ENCODE data around the gene CFAP61.
"Not testable (repeated sequence)": the region's sequence is repeated elsewhere in the genome, so short reads cannot be mapped to it uniquely, and the experiment has no call there.

Gene CFAP61

DNA sequence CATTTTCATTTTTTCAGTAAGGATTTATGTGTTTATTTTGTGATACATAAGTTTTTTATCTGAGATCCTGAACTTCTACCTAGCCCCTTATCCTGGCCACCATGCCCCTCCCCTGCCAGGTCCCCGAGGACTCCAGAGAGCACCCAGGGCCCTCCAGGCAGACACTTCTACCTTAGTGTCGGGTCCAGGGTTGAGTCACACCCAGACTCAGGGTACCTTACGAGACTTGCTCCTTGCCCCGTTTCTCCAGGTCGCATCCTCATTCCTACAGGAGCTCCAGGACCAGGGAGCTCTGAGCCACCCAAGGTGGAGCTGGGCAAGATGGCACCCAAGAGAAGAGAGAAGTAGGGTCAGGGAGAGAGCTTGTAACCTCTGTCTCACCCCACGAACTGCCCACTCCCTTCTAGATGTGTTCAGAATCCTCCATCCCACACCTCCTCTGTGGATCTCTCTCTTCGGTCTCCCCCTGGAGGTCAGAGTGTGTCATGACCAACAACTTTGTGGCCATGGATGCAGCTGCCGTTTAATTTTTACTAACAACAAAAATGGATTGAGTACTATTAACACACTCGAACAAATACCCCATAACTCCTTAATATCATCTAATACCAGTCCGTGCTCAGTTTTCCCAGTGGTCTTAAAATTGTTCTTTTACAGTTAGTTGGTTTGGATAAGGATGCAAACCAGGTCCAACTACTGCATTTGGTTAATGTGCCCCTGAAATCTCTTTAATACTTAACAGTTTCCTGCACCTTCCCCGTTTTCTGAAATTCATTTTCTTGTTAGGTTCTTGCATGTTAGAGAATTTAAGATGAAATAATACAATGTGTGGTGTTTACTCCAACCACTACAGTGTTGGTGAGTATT is 185.0 kb downstream of the CFAP61 start:
- DNase-seq (ENCODE audit: low spot score), result peak; percentile 74

DNA sequence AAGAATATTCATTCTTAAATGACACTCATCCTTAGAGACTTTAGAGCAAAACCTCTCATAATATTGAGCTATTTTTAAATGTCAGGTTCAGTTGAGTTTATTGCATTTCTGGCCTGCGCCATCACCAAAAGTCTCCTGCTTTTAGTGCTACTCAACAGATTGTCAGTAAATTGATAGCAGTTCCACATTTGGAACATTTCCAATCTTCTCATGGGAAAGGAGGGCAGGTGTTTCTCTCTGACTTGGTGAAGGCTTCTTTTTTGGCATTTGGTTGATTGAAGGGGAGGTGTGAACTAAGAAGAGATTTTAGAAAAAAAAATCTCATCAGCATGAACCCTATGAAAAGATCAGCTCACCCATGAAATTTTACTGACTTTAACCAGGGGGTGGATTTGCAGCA is 189.6 kb downstream of the CFAP61 start:
- no peak for DNase-seq (ENCODE audit: low spot score)

DNA sequence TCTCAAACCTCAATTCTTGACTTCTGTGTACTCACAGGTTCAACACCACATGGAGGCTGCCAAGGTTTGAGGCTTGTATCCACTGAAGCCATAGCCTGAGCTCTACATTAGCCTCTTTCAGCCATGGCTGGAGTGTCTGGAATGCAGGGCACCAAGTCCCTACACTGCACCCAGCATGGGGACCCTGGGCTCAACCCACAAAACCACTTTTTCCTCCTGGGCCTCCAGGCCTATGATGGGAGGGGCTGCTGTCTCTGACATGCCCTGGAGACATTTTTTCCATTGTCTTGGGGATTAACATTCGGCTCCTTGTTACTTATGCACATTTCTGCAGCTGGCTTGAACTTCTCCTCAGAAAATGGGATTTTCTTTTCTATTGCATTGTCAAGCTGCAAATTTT is 192.1 kb downstream of the CFAP61 start:
- not testable (repeated sequence) for DNase-seq (ENCODE audit: low spot score)

DNA sequence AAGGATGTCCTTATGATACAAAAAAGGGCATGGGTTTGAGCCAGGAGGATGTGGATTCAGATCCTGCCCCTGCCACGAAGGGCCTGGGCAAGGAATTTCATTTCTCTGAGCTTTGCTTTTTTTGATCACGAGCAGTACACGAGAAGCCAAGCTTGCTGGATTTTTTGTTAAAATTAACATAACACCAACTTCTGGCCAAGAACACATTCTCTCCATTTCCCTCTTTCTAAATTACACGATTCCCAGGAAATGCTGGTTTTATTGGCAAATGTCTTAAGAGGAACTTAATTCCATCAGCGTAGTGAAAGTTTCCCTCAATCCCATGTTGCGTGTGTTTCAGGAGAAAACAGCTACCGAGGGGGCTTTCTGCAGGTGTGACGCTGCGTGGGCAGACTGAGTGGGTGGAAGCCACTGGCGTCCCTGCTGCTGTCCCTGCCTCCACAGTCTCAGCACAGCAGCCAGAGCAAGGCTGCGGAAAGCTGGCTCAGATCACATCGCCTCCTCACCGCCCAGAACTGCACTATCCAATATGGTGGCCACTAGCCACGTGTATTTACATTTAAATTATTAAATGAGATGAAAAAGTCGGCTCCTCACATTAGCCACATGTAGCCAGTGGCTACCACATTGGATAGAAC is 194.8 kb downstream of the CFAP61 start:
- DNase-seq (ENCODE audit: low spot score), result no peak

DNA sequence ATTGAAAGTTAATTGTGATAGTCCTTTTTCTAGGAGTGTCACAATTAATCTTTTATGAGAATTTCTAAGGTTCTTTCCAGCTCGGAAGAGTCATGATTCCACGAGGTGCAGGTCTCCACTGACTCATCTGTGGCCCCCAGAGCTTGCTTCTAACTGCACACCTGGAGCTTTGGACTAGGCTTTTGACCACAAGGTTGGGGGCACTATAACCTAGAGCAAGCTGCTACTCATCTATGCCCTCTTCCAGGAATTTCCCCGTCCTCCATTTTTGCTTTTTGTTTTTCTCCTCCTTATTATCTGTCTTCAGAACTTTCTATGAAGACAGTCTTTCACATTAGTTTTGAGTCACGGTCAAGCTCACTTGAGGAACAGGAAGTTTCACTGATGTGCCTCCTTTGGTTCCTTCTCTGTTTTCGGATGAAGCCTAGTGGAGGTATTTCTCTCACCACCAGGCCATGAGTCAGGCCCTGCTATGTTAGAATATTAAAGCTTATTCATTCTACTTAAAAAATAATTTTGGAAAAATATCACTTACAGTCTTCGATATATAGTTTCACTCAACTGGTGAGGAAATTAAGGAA is 196.4 kb downstream of the CFAP61 start:
- no peak for DNase-seq (ENCODE audit: low spot score)

DNA sequence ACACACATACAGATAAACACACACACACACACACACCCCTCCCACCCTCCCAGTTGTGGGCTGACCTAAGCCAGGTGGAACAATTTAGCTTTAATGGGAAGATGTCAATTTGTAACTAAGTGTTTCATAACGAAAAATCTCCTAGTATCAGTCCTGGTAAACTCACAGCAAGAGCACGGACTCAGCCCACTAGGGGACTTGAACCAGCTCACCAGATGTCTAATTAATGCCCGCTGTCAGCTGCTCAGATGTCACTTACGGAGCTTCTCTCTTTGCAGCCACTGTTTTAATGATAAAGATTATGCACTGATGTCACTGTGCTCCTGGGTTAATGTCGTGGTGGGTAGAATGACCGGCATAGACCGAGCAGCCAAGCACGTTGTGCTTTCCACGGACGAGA is 199.0 kb downstream of the CFAP61 start:
- no peak for DNase-seq (ENCODE audit: low spot score)

DNA sequence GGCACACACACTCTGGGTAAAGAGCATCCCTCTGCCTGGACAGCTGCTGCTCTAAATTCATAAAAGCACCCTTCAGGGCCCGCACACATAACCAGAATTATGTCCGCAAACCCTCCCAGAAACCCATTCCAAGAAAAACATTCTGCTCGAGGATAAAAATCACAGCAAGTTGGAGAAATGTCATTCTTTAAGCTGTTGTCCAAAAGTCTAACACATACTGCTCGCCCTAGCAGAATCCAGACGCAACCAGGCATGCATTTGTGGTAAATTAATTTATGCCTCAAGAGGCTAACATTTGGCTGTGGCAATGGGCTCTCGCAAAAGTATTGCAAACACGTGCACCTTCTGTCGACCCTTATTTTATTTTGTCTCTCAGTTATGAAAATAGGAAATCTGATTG is 199.5 kb downstream of the CFAP61 start:
- no peak for DNase-seq (ENCODE audit: low spot score)

DNA sequence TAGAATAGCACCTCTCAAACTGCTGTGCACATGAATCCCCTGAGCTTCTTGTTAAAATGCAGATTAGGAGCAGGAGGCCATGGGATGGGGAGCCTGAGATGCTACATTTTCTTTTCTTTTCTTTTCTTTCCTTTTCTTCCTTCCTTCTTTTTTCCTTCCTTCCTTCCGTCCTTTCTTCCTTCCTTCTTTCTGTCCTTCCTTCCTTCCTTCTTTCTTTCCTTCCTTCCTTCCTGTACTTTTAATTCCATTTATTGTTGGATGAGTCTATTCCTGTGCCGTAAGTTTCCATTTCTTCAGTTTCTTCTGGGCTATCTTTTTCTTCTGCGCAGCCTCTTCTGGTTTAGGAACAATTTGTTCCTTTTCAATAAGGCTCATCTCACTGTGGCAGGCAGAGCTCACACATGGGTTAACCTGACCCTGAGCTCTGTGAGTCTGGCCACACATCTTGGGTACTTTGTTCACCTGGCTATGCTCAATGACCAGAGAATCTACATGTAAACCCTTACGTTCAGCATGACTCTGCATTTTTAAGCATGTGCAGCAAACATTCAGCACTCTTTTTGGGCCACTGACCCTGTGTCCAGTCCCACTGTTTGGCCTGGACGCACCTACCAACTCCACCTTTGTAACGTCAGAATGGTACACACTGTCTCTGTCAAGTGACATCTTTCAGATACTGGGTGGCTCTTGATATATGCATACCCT is 200.9 kb downstream of the CFAP61 start:
- DNase-seq (ENCODE audit: low spot score), result no peak

DNA sequence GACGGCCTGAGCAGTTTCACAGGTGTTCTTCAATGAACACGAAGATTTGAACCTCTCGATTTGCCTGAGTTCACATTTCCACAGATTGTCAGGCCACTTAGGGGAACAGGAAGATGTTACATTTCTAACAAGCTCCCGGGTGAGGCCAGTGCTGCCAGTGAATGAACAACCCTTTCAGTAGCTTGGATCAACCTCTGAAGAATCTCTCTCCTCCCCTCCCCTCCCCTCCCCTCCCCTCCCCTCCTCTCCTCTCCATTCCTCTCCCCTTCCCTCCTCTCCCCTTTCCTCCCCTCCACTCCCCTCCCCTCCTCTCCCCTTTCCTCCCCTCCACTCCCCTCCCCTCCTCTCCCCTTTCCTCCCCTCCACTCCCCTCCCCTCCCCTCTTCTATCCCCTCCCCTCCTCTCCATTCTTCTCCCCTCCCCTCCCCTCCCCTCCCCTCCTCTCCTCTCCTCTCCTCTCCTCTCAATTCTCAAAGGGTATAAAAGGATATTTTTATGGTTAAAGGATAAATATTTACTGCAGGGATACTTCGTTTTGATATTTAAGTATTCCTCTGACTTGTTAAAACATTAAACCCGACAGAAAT is 201.5 kb downstream of the CFAP61 start:
- no peak for DNase-seq (ENCODE audit: low spot score)

DNA sequence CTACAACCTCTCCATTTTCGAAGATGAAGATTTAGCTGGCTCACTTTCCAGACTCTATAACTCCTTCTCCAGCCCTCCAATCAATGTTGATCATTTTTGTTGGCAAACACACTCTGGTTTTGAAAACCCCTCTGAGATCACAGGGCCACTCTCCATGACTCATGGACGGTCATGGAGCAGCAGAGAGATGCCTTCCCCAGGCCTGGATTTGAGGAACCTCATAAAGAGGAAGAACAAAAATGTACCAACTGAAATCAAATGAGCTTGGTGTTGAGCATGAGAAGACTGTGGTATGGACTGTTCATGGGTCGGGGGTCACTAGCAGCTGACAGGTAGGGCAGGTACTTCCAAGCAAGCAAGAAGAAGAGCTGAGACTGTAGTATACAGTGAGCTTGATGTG is 202.8 kb downstream of the CFAP61 start:
- no peak for DNase-seq (ENCODE audit: low spot score)

DNA sequence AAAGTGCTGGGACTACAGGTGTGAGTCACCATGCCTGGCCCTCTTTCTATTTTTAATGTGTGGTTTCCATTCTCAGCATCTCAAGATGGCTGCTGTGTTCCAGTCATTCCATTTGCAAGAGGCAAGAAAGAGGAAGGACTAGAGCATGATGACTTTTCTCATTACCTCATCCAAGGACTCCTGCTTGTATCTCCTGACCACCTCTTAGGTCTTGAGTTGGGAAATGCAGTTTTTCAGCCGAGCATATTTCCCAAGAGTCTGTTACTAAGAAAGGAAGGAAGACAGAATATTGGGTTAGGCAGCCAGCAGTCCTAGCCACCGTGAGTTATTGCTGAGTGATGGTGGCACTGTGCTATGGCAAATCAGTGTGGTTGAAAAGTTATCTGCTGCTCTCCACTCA is 207.2 kb downstream of the CFAP61 start:
- DNase-seq (ENCODE audit: low spot score), result no peak

DNA sequence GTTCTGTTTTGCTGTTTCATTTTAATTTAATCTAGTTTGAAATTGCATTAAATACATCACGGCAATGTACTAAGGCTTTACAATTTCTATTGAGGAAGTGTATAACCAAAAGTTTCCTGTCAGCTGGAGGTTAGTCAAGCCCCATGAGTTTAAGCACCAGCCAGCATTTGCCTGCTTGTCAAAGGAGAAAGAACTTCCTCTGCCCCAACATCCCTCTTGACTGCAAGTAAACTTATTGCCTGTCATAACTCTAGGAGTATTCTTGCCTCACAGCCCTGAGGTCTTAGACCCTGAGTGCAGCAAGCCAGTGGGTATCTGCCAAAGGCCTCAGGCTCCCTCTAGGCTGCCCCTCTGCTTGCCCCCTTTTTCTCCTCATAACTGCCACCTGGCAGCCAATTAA is 208.8 kb downstream of the CFAP61 start:
- DNase-seq (ENCODE audit: low spot score), result peak; percentile 20

DNA sequence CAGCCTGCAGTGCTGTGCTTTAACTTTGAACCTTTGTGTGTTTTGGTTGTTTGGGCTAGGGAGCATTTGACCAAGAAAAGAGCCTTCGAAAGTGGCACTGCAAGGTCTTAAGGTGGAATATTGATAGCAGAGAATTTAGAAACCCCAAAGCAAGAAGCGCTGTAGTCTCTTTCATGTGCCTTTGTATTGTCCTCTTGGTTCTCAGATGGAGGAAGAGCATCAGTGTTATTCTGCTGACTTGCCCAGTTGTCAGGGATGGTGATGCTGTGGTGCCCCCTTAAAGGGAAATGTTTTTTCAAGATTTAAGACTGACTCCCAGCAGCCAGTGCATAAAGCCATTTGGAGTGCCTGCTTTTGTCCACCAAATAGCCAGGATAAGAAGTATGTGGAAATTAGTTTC is 212.9 kb downstream of the CFAP61 start:
- DNase-seq (ENCODE audit: low spot score), result no peak

DNA sequence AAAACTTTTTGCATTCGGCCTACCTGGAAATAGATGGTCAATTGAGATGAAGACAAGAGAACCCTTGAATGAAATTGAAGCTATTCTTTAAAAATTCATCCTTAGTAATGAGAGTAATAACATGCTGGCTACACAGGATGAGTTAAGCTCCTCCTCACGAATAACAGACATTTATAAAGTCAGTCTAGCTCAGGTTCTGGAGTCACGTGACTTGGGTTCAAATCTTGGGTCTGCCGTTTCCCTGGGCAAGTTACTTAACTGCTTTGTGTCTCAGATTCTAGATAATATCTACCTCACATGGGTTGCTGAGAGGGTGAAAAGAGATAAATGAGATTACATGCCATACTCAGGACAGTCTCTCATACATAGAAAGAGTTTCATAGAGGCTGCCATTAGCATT is 214.2 kb downstream of the CFAP61 start:
- no peak for DNase-seq (ENCODE audit: low spot score)

DNA sequence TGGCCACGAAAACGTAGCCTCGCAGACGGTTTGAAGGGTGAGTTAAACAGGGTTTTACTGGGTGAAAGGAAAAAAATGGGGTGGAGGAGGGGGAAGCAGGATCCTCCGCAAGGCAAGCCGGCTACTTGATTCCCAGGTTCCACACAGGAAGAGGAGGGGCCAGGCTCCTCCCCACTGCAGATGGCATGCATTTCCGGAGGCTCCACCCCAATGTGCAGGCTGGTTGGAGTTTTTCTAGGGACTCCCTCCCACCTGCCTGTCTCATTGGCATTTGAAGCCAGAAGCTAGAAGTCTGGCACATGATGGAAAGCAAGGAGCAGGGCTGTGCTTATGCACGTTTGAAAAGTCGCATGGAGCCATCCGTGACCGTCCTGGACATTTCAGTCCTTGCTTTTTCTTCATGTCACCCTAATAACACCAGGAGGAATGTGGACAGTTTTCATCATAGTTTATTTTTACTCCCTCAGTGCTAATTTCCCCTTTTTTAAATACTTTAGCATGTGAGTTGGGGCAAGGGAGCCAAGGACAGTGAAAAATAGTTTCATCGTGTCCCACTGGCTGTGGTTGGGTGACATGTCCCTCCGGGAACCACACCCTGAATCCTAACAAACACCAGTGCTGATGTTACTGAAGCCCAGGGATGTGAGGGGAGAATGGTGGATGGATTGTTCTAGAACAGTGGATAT is 215.5 kb downstream of the CFAP61 start:
- no peak for DNase-seq (ENCODE audit: low spot score)

DNA sequence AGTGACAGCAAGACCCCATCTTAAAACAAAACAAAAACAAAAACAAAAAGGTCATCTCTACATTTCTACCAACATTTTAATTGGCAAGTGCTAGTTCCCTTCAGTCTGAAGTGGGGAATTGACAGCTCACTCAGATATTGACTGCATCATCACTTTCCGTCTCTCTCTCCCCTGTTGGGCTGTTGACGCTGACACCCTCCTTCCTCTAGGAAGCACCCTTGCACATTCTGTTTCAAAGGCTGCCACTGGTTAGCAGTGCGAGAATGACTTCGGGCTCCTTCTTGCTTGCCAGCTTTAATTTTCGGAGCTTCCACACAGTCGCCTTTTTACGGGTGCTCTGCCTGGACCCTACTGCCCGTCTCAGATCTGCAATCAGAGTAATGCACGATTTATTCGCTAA is 218.9 kb downstream of the CFAP61 start:
- DNase-seq (ENCODE audit: low spot score), result no peak

DNA sequence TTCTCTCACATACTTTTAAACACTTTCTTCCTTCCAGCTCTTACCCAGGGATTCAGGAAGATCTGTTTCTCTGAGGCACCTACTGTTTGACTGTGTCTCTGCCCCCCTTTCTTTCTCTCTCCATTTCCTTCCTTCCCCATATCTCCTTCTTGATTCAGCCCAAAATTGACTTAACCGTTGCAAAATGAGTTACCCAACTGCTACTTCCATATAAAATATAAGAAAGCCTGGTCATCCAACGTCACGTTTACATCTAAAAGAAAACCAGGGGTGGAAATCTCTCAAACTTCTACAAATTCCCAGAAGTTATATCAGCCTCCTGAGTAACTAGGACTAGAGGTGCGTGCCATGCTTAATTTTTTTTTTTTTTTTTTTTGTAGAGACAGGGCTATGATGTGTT is 220.4 kb downstream of the CFAP61 start:
- no peak for DNase-seq (ENCODE audit: low spot score)

DNA sequence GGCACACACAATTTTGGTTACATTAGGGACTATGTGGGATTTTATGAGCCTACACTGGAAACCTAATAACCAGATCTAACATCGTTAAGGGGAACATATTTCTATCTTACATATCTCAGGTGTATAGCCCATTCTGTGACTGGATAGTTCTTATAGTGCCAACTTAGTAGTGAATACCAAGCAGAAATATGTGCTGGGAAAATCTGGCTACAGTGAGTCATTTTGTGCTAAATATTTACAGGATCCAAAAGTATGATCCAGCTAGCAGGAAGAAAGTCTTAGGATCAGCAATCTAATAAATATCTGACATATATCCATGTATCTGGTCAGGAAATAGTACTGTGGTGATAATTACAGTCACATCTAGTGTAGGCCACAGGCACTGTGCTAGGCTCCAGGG is 221.0 kb downstream of the CFAP61 start:
- DNase-seq (ENCODE audit: low spot score), result no peak

DNA sequence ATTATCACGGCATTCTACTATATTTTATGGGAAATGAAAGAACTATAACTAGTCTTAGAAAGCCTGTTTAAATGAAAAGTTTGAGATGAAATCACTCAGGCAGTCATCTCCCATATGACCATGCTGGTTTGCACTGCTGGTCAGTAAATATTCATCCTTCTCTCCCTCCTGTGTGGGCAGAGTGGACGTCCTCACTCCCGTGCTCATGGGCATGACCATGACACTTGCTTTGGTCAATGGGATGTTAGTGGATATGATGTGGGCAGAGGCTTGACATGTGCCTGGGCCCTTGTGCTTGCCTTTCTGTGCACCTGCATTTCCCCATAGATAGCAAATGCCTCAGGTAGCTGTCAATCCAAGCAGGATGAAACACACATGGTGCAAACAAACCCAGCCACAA is 222.5 kb downstream of the CFAP61 start:
- DNase-seq (ENCODE audit: low spot score), result no peak

DNA sequence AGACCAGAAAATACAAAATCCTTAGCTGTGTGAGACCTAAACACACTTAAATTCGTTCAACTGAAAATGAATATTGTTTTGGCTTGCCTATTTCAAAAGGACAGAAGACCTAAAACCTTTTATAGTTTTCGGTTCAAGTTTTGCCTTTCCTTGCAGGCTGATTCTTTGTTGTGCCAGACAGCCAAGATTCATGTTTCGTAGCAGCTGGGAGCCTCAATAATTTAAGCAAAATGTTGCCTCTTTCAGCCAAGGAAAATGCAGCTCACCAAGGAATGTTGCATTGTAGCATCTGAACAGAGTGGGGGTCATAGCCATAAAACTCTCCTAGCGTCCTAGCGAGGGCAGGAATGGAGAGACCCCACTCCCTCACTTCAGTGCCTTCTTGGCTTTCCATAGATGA is 223.3 kb downstream of the CFAP61 start:
- no peak for DNase-seq (ENCODE audit: low spot score)

DNA sequence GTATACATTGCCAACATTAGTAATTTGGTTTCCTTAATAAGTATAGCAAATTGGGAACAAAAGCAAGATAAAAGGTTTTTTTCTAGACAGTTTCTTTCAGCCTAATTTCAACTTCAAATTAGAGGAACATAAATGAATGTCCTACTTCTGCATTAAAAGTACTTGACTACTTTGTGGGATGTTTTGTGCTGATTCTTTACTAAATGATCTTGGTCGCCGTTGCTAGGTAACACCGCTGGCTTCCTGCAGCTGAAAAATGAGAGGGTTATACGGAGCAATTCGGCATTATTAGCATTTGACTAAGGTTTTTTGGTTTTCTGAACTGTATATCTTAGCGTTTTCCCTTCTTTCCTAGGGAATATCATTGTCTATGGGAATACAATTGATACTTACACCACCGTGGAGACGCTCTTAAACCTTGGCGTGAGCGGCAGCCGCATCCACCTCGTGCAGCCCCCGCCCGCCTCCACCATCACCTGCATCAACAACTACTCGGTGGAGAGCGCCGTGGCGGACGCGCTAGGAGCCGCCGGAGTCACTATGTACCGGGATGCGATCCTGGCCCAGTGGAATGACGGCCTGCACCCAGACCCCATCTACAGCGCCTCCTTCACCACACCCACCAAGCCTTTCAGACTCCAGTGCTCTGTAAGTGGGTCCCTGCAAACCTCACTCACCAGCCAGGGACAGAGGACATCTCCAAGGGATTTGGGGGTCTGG is 224.6 kb downstream of the CFAP61 start:
- DNase-seq (ENCODE audit: low spot score), result no peak

Data from germinal center (tissue), 1 donor.